Uterus (tissue), 4 donors: ENCODE measurements around the gene USP7. TPM values are rescaled to one million over a fixed set of nuclear protein-coding genes. Genes with fewer than 3 reads are reported as not detected.
A peak's percentile ranks its signal among the peaks of the same experiment; 100 is the strongest.

ENCODE experiments used
- DNase-seq, 2 donors: peaks; one replicate each; pipeline ENCODE4 v3.0.0-alpha.2; 2019 to 2020
- H3K27ac ChIP-seq, 2 donors: fragments of 200-600 bp; sonication (generic); 1 replicate in 1 of 2; 2 replicates in 1 of 2; pipeline ENCODE4 v1.5.1; 2016 to 2018
- H3K27me3 ChIP-seq, 2 donors: fragments of 200-600 bp; sonication (generic); one replicate each; pipeline ENCODE4 v1.5.1; 2018 to 2019; ENCODE audit warnings: control low read depth in 1 of 2
- H3K36me3 ChIP-seq, 2 donors: fragments of 200-600 bp; sonication (generic); one replicate each; pipeline ENCODE4 v1.5.1; 2019; ENCODE audit warnings: control low read depth in 1 of 2
- H3K4me1 ChIP-seq, 2 donors: fragments of 200-600 bp; sonication (generic); one replicate each; pipeline ENCODE4 v1.5.1; 2018 to 2019; ENCODE audit warnings: control low read depth in 1 of 2
- H3K4me3 ChIP-seq, 2 donors: fragments of 200-600 bp; sonication (generic); 1 replicate in 1 of 2; 2 replicates in 1 of 2; pipeline ENCODE4 v1.5.1; 2018 to 2019; ENCODE audit warnings: mild to moderate bottlenecking in 1 of 2
- H3K9me3 ChIP-seq, 2 donors: fragments of 200-600 bp; sonication (generic); one replicate each; pipeline ENCODE4 v1.5.1; 2019; ENCODE audit warnings: control low read depth in 1 of 2
- CTCF ChIP-seq, 4 experiments: fragments of 200-600 bp in 2 of 4; fragments of 450-650 bp in 2 of 4; sonication (generic) in 2 of 4; IDR thresholded peaks; one replicate each; pipeline ENCODE4 v1.5.1; 2016 to 2019; ENCODE audit warnings: antibody characterized with exemption in 4 of 4, mild to moderate bottlenecking in 2 of 4, moderate library complexity in 1 of 4
- POLR2A ChIP-seq, 2 donors: fragments of 450-650 bp; IDR thresholded peaks; one replicate each; pipeline ENCODE4 v1.6.1; 2016; ENCODE audit warnings: antibody characterized with exemption in 2 of 2, mild to moderate bottlenecking in 1 of 2, moderate library complexity in 1 of 2
- intact Hi-C: fragments of 100-400 bp; cut with DNase I; formaldehyde crosslinking; loops from one replicate; pipeline ENCODE4 v1.15.1; 2023; ENCODE audit warnings: low total_unique reads
- total RNA-seq, 4 donors: library from RNA; depleted of rRNA in 3 of 4; stranded (reverse); fragments of >200 nt in 3 of 4; gene quantifications; one replicate each; pipeline versions ENCODE4 v1.1.0 to v1.2.4, GENCODE V29; 2014 to 2023
- donor health status: DM: yes; HTN: yes; CAD: no.

Gene USP7
- total RNA-seq, 4 donors from 2014 or later = 20.9 to 223 (median 122) TPM

GRCh38 chr16:8966817-8967131 lies 3.1 kb upstream of the USP7 start:
- TF ChIP-seq POLR2A (IDR thresholded peaks at IDR 0.05) (no peak), CTCF (IDR thresholded peaks at IDR 0.05) (no peak)
- Histone ChIP-seq H3K36me3 (no peaks in the 10 kb centered on the region), H3K4me3 (no peak overlapping the region), H3K4me1 (no peaks in the 10 kb centered on the region), H3K27me3 (no peaks in the 10 kb centered on the region), H3K27ac (no peak overlapping the region), H3K9me3 (no peaks in the 10 kb centered on the region)
- intact Hi-C loops = no loop called here
- DNase-seq = no peak

- H3K9me3 ChIP-seq = no peaks in the 10 kb centered on the region
- intact Hi-C loops = no loop called here
- H3K27ac ChIP-seq = peak overlapping the region; percentile 88 to 89
- H3K27me3 ChIP-seq = no peaks in the 10 kb centered on the region
- no peak for DNase-seq
- no peak for TF ChIP-seq POLR2A (IDR thresholded peaks at IDR 0.05)
- no peak for TF ChIP-seq CTCF (IDR thresholded peaks at IDR 0.05)
- H3K4me1 ChIP-seq = peaks cover 3 to 7% of the 10 kb centered on the region in 2 donors
- H3K4me3 ChIP-seq = peak overlapping the region; percentile 55 to 59
- H3K36me3 ChIP-seq = no peaks in the 10 kb centered on the region
Measured at GRCh38 chr16:8964462-8964861, 756 bp upstream of the USP7 start.

- no peaks in the 10 kb centered on the region for H3K27me3 ChIP-seq
- peak overlapping the region; percentile 81 to 89 for H3K27ac ChIP-seq
- no peak for DNase-seq
- intact Hi-C loops = no loop called here
- no peak for TF ChIP-seq POLR2A (IDR thresholded peaks at IDR 0.05)
- TF ChIP-seq CTCF (IDR thresholded peaks at IDR 0.05) = no peak
- no peaks in the 10 kb centered on the region for H3K9me3 ChIP-seq
- H3K4me3 ChIP-seq = peak overlapping the region; percentile 46 to 74
- H3K36me3 ChIP-seq = no peaks in the 10 kb centered on the region
- H3K4me1 ChIP-seq = peaks cover 7 to 12% of the 10 kb centered on the region in 2 donors
Measured at GRCh38 chr16:8963010-8963820, 491 bp downstream of the USP7 start.

- TF ChIP-seq POLR2A (IDR thresholded peaks at IDR 0.05) (no peak), CTCF (IDR thresholded peaks at IDR 0.05) (no peak)
- H3K9me3 ChIP-seq = no peaks in the 10 kb centered on the region
- no peak for DNase-seq
- no peaks in the 10 kb centered on the region for H3K36me3 ChIP-seq
- no peaks in the 10 kb centered on the region for H3K27me3 ChIP-seq
- intact Hi-C loops = no loop called here
- peaks cover 7 to 18% of the 10 kb centered on the region in 2 donors for H3K4me1 ChIP-seq
- peak overlapping the region; percentile 46 to 74 for H3K4me3 ChIP-seq
- peak overlapping the region; percentile 81 to 89 for H3K27ac ChIP-seq
Measured at GRCh38 chr16:8962393-8963009, 1.2 kb downstream of the USP7 start.

- H3K9me3 ChIP-seq = no peaks in the 10 kb centered on the region
- peak overlapping the region; percentile 46 to 74 for H3K4me3 ChIP-seq
- H3K27ac ChIP-seq = peak overlapping the region in 1 of 2 donors; percentile 89
- peaks cover 7 to 19% of the 10 kb centered on the region in 2 donors for H3K4me1 ChIP-seq
- no peaks in the 10 kb centered on the region for H3K27me3 ChIP-seq
- TF ChIP-seq POLR2A (IDR thresholded peaks at IDR 0.05) = no peak
- TF ChIP-seq CTCF (IDR thresholded peaks at IDR 0.05) = no peak
- intact Hi-C loops = no loop called here
- DNase-seq = no peak
- no peaks in the 10 kb centered on the region for H3K36me3 ChIP-seq
Measured at GRCh38 chr16:8961811-8962390, 1.8 kb downstream of the USP7 start.
